ENCODE data around the gene IL1R1.

Gene IL1R1

GRCh38 chr2:102197389-102198137, 55.0 kb downstream of the IL1R1 start:
- H3K27ac ChIP-seq (replicated peaks; ENCODE audit: low read length): no peak overlapping the region
- no peak overlapping the region for H3K4me2 ChIP-seq (ENCODE audit: insufficient read depth, low read length, poor library complexity, severe bottlenecking)
- no peak overlapping the region for H4K91ac ChIP-seq (ENCODE audit: low read depth, low read length, poor library complexity)
- peaks cover 0 to 2% of the 10 kb centered on the region in 2 donors for H3K4me1 ChIP-seq (ENCODE audit: control insufficient read depth in 2 of 2, insufficient read depth in 1 of 2, low read depth in 1 of 2, low read length in 2 of 2)
- DNase-seq (ENCODE audit: low spot score): no peak
- no peak overlapping the region for H3K14ac ChIP-seq (ENCODE audit: low read length)
- H2BK15ac ChIP-seq (ENCODE audit: low read length): no peak overlapping the region
- no peak overlapping the region for H3K9ac ChIP-seq (ENCODE audit: low read depth, low read length, poor library complexity)
- peaks cover 0 to 1% (median 0%) of the 10 kb centered on the region in 3 experiments for H3K27me3 ChIP-seq (ENCODE audit: control insufficient read depth in 3 of 3, insufficient read depth in 3 of 3, low read depth in 1 of 3, low read length in 3 of 3)
- no peaks in the 10 kb centered on the region for H3K79me1 ChIP-seq (ENCODE audit: low read depth, low read length)
- H2BK5ac ChIP-seq (ENCODE audit: low read length): no peak overlapping the region
- no peak overlapping the region for H2AFZ ChIP-seq (ENCODE audit: low read length)
- H3K4me3 ChIP-seq (ENCODE audit: low read length in 2 of 2): no peak overlapping the region
- H3K9me3 ChIP-seq (replicated peaks in 1 of 2; ENCODE audit: control insufficient read depth in 2 of 2, insufficient read depth in 1 of 2, low read depth in 1 of 2, low read length in 2 of 2): no peaks in the 10 kb centered on the region
- H4K8ac ChIP-seq (ENCODE audit: low read depth, low read length): no peak overlapping the region
- no peak overlapping the region for H3K23ac ChIP-seq (ENCODE audit: low read depth, low read length, poor library complexity)
- H2AK5ac ChIP-seq (ENCODE audit: low read depth, low read length): no peak overlapping the region
- no peak overlapping the region for H3K18ac ChIP-seq (ENCODE audit: low read length)
- no peak overlapping the region for H2BK120ac ChIP-seq (ENCODE audit: low read depth, low read length)
- no peaks in the 10 kb centered on the region for H3K36me3 ChIP-seq (replicated peaks in 1 of 2; ENCODE audit: control insufficient read depth in 2 of 2, insufficient read depth in 2 of 2, low read length in 2 of 2)
- H3K4ac ChIP-seq (ENCODE audit: low read length): no peak overlapping the region
- no peak overlapping the region for H2BK12ac ChIP-seq (ENCODE audit: low read length)
- WGBS, 2 donors (ENCODE audit: extremely low coverage in 2 of 2, insufficient read length in 2 of 2, insufficient replicate concordance in 1 of 2): no CpG with 5 or more reads among the region's 5 CpGs

DNA sequence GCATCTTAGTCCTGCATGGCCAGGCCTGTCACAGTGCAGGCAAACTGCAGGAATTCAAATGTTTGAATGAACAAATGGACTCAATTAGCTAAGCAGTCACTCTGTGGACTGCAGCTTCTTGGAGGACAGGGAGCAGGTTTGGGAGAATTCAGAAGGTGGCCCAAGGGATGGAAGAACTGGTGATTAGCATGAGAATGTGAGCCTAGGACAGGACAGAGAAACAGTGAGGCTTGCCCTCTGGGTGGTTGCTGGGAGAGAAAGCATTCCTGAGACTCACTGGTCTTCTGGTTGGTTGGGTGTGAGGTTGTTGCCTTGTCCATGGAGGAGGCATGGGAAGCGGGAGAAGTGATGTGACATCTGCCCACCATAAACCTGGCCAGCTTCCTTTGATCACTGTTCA, 58.0 kb downstream of the IL1R1 start:
- H3K18ac ChIP-seq (ENCODE audit: low read length): no peak overlapping the region
- no peak overlapping the region for H2BK12ac ChIP-seq (ENCODE audit: low read length)
- no peak overlapping the region for H4K91ac ChIP-seq (ENCODE audit: low read depth, low read length, poor library complexity)
- no peak overlapping the region for H2BK5ac ChIP-seq (ENCODE audit: low read length)
- H2BK15ac ChIP-seq (ENCODE audit: low read length): no peak overlapping the region
- no peaks in the 10 kb centered on the region for H3K79me1 ChIP-seq (ENCODE audit: low read depth, low read length)
- peaks cover 0 to 1% (median 0%) of the 10 kb centered on the region in 3 experiments for H3K27me3 ChIP-seq (ENCODE audit: control insufficient read depth in 3 of 3, insufficient read depth in 3 of 3, low read depth in 1 of 3, low read length in 3 of 3)
- H3K4me1 ChIP-seq (ENCODE audit: control insufficient read depth in 2 of 2, insufficient read depth in 1 of 2, low read depth in 1 of 2, low read length in 2 of 2): peaks cover 0 to 2% of the 10 kb centered on the region in 2 donors
- H3K9me3 ChIP-seq (replicated peaks in 1 of 2; ENCODE audit: control insufficient read depth in 2 of 2, insufficient read depth in 1 of 2, low read depth in 1 of 2, low read length in 2 of 2): no peaks in the 10 kb centered on the region
- H3K4ac ChIP-seq (ENCODE audit: low read length): no peak overlapping the region
- no peak overlapping the region for H3K27ac ChIP-seq (replicated peaks; ENCODE audit: low read length)
- no peaks in the 10 kb centered on the region for H3K36me3 ChIP-seq (replicated peaks in 1 of 2; ENCODE audit: control insufficient read depth in 2 of 2, insufficient read depth in 2 of 2, low read length in 2 of 2)
- no peak overlapping the region for H3K4me3 ChIP-seq (ENCODE audit: low read length in 2 of 2)
- no peak overlapping the region for H4K8ac ChIP-seq (ENCODE audit: low read depth, low read length)
- no peak overlapping the region for H3K23ac ChIP-seq (ENCODE audit: low read depth, low read length, poor library complexity)
- H3K9ac ChIP-seq (ENCODE audit: low read depth, low read length, poor library complexity): no peak overlapping the region
- H2AK5ac ChIP-seq (ENCODE audit: low read depth, low read length): no peak overlapping the region
- no peak overlapping the region for H3K4me2 ChIP-seq (ENCODE audit: insufficient read depth, low read length, poor library complexity, severe bottlenecking)
- H3K14ac ChIP-seq (ENCODE audit: low read length): no peak overlapping the region
- H2AFZ ChIP-seq (ENCODE audit: low read length): no peak overlapping the region
- WGBS, 2 donors (ENCODE audit: extremely low coverage in 2 of 2, insufficient read length in 2 of 2, insufficient replicate concordance in 1 of 2): no CpG with 5 or more reads among the region's 1 CpG
- no peak for DNase-seq (ENCODE audit: low spot score)
- no peak overlapping the region for H2BK120ac ChIP-seq (ENCODE audit: low read depth, low read length)

GRCh38 chr2:102204638-102205037, 62.1 kb downstream of the IL1R1 start:
- Histone ChIP-seq H3K79me1 (ENCODE audit: low read depth, low read length) (no peaks in the 10 kb centered on the region), H3K14ac (ENCODE audit: low read length) (no peak overlapping the region), H2BK5ac (ENCODE audit: low read length) (no peak overlapping the region), H3K18ac (ENCODE audit: low read length) (no peak overlapping the region), H2BK12ac (ENCODE audit: low read length) (no peak overlapping the region), H2AK5ac (ENCODE audit: low read depth, low read length) (no peak overlapping the region), H2AFZ (ENCODE audit: low read length) (no peak overlapping the region), H2BK120ac (ENCODE audit: low read depth, low read length) (no peak overlapping the region), H3K36me3 (replicated peaks in 1 of 2; ENCODE audit: control insufficient read depth in 2 of 2, insufficient read depth in 2 of 2, low read length in 2 of 2) (no peaks in the 10 kb centered on the region), H3K4me2 (ENCODE audit: insufficient read depth, low read length, poor library complexity, severe bottlenecking) (no peak overlapping the region), H3K4me1 (ENCODE audit: control insufficient read depth in 2 of 2, insufficient read depth in 1 of 2, low read depth in 1 of 2, low read length in 2 of 2) (no peaks in the 10 kb centered on the region), H3K23ac (ENCODE audit: low read depth, low read length, poor library complexity) (no peak overlapping the region), H4K91ac (ENCODE audit: low read depth, low read length, poor library complexity) (no peak overlapping the region), H3K9ac (ENCODE audit: low read depth, low read length, poor library complexity) (no peak overlapping the region), H3K4ac (ENCODE audit: low read length) (no peak overlapping the region), H3K27ac (replicated peaks; ENCODE audit: low read length) (no peak overlapping the region), H3K27me3 (ENCODE audit: control insufficient read depth in 3 of 3, insufficient read depth in 3 of 3, low read depth in 1 of 3, low read length in 3 of 3) (no peaks in the 10 kb centered on the region), H3K9me3 (replicated peaks in 1 of 2; ENCODE audit: control insufficient read depth in 2 of 2, insufficient read depth in 1 of 2, low read depth in 1 of 2, low read length in 2 of 2) (no peaks in the 10 kb centered on the region), H4K8ac (ENCODE audit: low read depth, low read length) (no peak overlapping the region), H3K4me3 (ENCODE audit: low read length in 2 of 2) (no peak overlapping the region), H2BK15ac (ENCODE audit: low read length) (no peak overlapping the region)
- no peak for DNase-seq (ENCODE audit: low spot score)

DNA sequence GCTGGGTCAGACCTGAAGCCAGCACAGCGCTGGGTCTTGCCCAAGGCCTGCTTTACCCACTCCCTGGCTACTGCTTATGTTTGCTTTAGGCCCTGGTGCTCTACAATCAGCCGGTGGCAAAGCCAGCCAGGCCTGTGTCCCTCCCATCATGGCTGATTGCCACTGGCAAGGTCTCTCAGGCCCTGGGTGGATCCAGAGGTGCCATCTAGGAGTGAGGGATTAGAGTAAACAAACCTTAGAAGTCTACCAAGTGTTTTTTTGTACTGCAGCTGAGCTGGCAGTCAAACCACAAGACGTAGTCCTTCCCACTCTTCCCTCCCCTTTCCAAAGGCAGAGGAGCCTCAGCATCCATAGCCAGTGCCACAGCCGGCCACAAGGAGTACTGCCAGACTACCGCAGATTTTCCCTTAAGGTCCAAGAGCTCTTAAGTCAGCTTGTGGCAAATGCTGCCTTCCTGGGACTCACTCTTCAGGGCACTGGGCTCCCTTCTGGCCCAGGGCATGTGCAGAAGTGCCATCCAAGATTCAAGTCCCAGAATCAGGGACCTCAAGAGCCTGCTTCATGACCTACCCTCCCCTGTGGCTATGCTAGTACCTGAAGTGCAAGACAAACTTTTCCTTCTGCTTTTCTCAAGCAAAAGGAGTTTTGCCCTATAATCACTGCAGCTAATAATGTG, 64.3 kb downstream of the IL1R1 start:
- Histone ChIP-seq H3K27me3 (ENCODE audit: control insufficient read depth in 3 of 3, insufficient read depth in 3 of 3, low read depth in 1 of 3, low read length in 3 of 3) (no peaks in the 10 kb centered on the region), H3K79me1 (ENCODE audit: low read depth, low read length) (no peaks in the 10 kb centered on the region), H4K91ac (ENCODE audit: low read depth, low read length, poor library complexity) (no peak overlapping the region), H2BK12ac (ENCODE audit: low read length) (no peak overlapping the region), H3K4me1 (ENCODE audit: control insufficient read depth in 2 of 2, insufficient read depth in 1 of 2, low read depth in 1 of 2, low read length in 2 of 2) (no peaks in the 10 kb centered on the region), H3K36me3 (replicated peaks in 1 of 2; ENCODE audit: control insufficient read depth in 2 of 2, insufficient read depth in 2 of 2, low read length in 2 of 2) (no peaks in the 10 kb centered on the region), H2AK5ac (ENCODE audit: low read depth, low read length) (no peak overlapping the region), H3K4me2 (ENCODE audit: insufficient read depth, low read length, poor library complexity, severe bottlenecking) (no peak overlapping the region), H3K4me3 (ENCODE audit: low read length in 2 of 2) (no peak overlapping the region), H3K14ac (ENCODE audit: low read length) (no peak overlapping the region), H3K18ac (ENCODE audit: low read length) (no peak overlapping the region), H2BK5ac (ENCODE audit: low read length) (no peak overlapping the region), H3K9me3 (replicated peaks in 1 of 2; ENCODE audit: control insufficient read depth in 2 of 2, insufficient read depth in 1 of 2, low read depth in 1 of 2, low read length in 2 of 2) (no peaks in the 10 kb centered on the region), H3K23ac (ENCODE audit: low read depth, low read length, poor library complexity) (no peak overlapping the region), H3K4ac (ENCODE audit: low read length) (no peak overlapping the region), H2BK15ac (ENCODE audit: low read length) (no peak overlapping the region), H4K8ac (ENCODE audit: low read depth, low read length) (no peak overlapping the region), H3K27ac (replicated peaks; ENCODE audit: low read length) (no peak overlapping the region), H3K9ac (ENCODE audit: low read depth, low read length, poor library complexity) (no peak overlapping the region), H2BK120ac (ENCODE audit: low read depth, low read length) (no peak overlapping the region), H2AFZ (ENCODE audit: low read length) (no peak overlapping the region)
- no CpG with 5 or more reads among the region's 5 CpGs for WGBS, 2 donors (ENCODE audit: extremely low coverage in 2 of 2, insufficient read length in 2 of 2, insufficient replicate concordance in 1 of 2)
- no peak for DNase-seq (ENCODE audit: low spot score)
